H1 (cell line): ENCODE data around the gene NELFB.

ENCODE experiments used
- ATF3 ChIP-seq: IDR thresholded peaks from 2 replicates; pipeline ENCODE4 v1.6.1; 2011; ENCODE audit warnings: low read depth, mild to moderate bottlenecking, low read length; ENCODE audit not compliant: insufficient read depth
- POLR2A ChIP-seq, 2 experiments: IDR thresholded peaks; 1 replicate in 1 of 2; 2 replicates in 1 of 2; pipeline ENCODE4 v1.6.1; 2011; ENCODE audit warnings: low read depth in 2 of 2, low read length in 2 of 2, mild to moderate bottlenecking in 2 of 2; ENCODE audit errors: control extremely low read depth in 1 of 2
- TF ChIP-seq, protein P1 (sequence below), 3 experiments: IDR thresholded peaks; 1 replicate in 2 of 3; 2 replicates in 1 of 3; pipeline versions ENCODE4 v1.5.1 to v1.6.1; 2011; ENCODE audit warnings: low read length in 3 of 3, mild to moderate bottlenecking in 3 of 3, inconsistent platforms in 2 of 3, low read depth in 1 of 3, moderate library complexity in 1 of 3; ENCODE audit not compliant: insufficient read depth in 1 of 3; ENCODE audit errors: control extremely low read depth in 1 of 3

DNA sequence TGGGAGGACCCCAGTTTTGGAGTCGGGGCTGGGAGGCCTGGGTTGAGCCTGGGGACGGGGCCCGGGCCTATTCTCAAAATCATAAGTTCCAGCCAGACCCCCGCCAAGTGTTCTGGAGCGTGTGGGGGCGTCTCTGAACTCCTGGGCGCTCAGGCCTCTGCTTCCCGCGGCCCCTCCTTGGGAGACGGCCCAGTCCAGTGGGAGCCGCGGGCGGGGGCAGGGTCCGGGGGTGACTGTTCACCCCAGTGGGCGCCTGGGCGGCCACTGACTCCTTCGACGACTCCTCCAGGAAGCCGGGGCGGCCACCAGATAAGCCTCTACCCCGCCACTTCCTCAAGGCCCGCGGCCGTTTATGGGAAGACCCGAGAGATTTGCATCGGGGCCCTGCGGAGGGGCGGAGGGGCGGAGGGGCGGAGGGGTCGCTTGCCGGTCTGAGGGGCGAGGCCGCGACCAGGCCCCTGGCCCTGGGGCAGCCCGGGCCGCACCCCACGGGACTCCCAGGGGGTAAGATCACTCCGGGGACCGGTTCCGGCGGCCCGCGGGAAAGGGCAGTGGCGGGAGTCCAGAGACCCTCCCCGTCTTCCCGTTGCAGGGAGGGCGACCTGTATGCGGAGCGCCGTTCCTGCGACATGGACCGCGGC is 23.1 kb downstream of the NELFB start:
- TF ChIP-seq, protein P1, sequence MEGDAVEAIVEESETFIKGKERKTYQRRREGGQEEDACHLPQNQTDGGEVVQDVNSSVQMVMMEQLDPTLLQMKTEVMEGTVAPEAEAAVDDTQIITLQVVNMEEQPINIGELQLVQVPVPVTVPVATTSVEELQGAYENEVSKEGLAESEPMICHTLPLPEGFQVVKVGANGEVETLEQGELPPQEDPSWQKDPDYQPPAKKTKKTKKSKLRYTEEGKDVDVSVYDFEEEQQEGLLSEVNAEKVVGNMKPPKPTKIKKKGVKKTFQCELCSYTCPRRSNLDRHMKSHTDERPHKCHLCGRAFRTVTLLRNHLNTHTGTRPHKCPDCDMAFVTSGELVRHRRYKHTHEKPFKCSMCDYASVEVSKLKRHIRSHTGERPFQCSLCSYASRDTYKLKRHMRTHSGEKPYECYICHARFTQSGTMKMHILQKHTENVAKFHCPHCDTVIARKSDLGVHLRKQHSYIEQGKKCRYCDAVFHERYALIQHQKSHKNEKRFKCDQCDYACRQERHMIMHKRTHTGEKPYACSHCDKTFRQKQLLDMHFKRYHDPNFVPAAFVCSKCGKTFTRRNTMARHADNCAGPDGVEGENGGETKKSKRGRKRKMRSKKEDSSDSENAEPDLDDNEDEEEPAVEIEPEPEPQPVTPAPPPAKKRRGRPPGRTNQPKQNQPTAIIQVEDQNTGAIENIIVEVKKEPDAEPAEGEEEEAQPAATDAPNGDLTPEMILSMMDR (IDR thresholded peaks at IDR 0.05; ENCODE audit: control extremely low read depth in 1 of 3, insufficient read depth in 1 of 3, low read depth in 1 of 3, low read length in 3 of 3): no peak
- TF ChIP-seq ATF3 (no peak), POLR2A (IDR thresholded peaks at IDR 0.05; ENCODE audit: control extremely low read depth in 1 of 2, low read depth in 2 of 2, low read length in 2 of 2) (no peak)
